Chondrocyte (in vitro differentiated cells): ENCODE measurements around the gene TOMM7. TPM values are rescaled to one million over a fixed set of nuclear protein-coding genes. Genes with fewer than 3 reads are reported as not detected.
"Not testable (repeated sequence)": the region's sequence is repeated elsewhere in the genome, so short reads cannot be mapped to it uniquely, and the experiment has no call there.

Experiments used
- DNase-seq: peaks from one replicate; pipeline ENCODE4 v3.0.0; 2021; ENCODE audit warnings: mixed read lengths, low spot score
- H3K27ac Mint-ChIP-seq: one replicate; pipeline ENCODE4 v1.8.0; 2021; ENCODE audit warnings: mild to moderate bottlenecking, moderate library complexity, mixed read lengths; ENCODE audit not compliant: unreplicated experiment
- H3K27me3 Mint-ChIP-seq: 2 replicates; pipeline ENCODE4 v1.8.0; 2021; ENCODE audit warnings: low read depth, mixed read lengths
- H3K36me3 Mint-ChIP-seq: 2 replicates; pipeline ENCODE4 v1.8.0; 2021; ENCODE audit warnings: low read depth, mixed read lengths
- H3K4me1 Mint-ChIP-seq: 2 replicates; pipeline ENCODE4 v1.8.0; 2021; ENCODE audit warnings: low read depth, mild to moderate bottlenecking, mixed read lengths
- H3K4me3 Mint-ChIP-seq: one replicate; pipeline ENCODE4 v1.8.0; 2021; ENCODE audit warnings: mild to moderate bottlenecking, moderate library complexity, mixed read lengths; ENCODE audit not compliant: unreplicated experiment
- H3K9me3 Mint-ChIP-seq: 2 replicates; pipeline ENCODE4 v1.8.0; 2021; ENCODE audit warnings: low read depth, mixed read lengths
- CTCF ChIP-seq: fragments of 200-600 bp; sonication (generic); IDR thresholded peaks from 2 replicates; pipeline ENCODE4 v1.5.0; 2021; ENCODE audit warnings: antibody characterized with exemption, mild to moderate bottlenecking, moderate library complexity
- total RNA-seq: library from RNA; stranded (reverse); gene quantifications from 3 replicates; pipeline ENCODE4 v1.2.1, GENCODE V29; 2021

Gene TOMM7
- total RNA-seq, 1 donor from 2014 or later = 240 TPM

GRCh38 chr7:22802426-22802825 is 20.2 kb downstream of the TOMM7 start:
- Mint-ChIP-seq H3K36me3 (no peaks in the 10 kb centered on the region), H3K4me1 (no peaks in the 10 kb centered on the region), H3K27ac (no peak overlapping the region), H3K9me3 (no peaks in the 10 kb centered on the region), H3K27me3 (no peaks in the 10 kb centered on the region), H3K4me3 (no peak overlapping the region)
- TF ChIP-seq CTCF = no peak
- DNase-seq = no peak

- no peaks in the 10 kb centered on the region for H3K27me3 Mint-ChIP-seq
- peaks cover 3% of the 10 kb centered on the region for H3K9me3 Mint-ChIP-seq
- no peak overlapping the region for H3K27ac Mint-ChIP-seq
- H3K36me3 Mint-ChIP-seq = no peaks in the 10 kb centered on the region
- no peak overlapping the region for H3K4me3 Mint-ChIP-seq
- no peak for DNase-seq
- no peak for TF ChIP-seq CTCF
- no peaks in the 10 kb centered on the region for H3K4me1 Mint-ChIP-seq
These were observed 20.7 kb downstream of the TOMM7 start for GRCh38 chr7:22801912-22802311.

- DNase-seq = no peak
- Mint-ChIP-seq H3K27ac (no peak overlapping the region), H3K36me3 (no peaks in the 10 kb centered on the region), H3K4me3 (no peak overlapping the region), H3K4me1 (no peaks in the 10 kb centered on the region), H3K9me3 (peaks cover 5% of the 10 kb centered on the region), H3K27me3 (no peaks in the 10 kb centered on the region)
- TF ChIP-seq CTCF = no peak
These were observed 23.0 kb downstream of the TOMM7 start for GRCh38 chr7:22799633-22800032.

- no peaks in the 10 kb centered on the region for H3K27me3 Mint-ChIP-seq
- no peak overlapping the region for H3K27ac Mint-ChIP-seq
- H3K9me3 Mint-ChIP-seq = peaks cover 5% of the 10 kb centered on the region
- no peak for TF ChIP-seq CTCF
- H3K4me3 Mint-ChIP-seq = no peak overlapping the region
- H3K4me1 Mint-ChIP-seq = peaks cover 13% of the 10 kb centered on the region
- no peaks in the 10 kb centered on the region for H3K36me3 Mint-ChIP-seq
- no peak for DNase-seq
These were observed 28.8 kb downstream of the TOMM7 start for GRCh38 chr7:22793593-22794462.

GRCh38 chr7:22791204-22792158 is 31.2 kb downstream of the TOMM7 start:
- Mint-ChIP-seq H3K27ac (peak overlapping the region; percentile 28), H3K9me3 (no peaks in the 10 kb centered on the region), H3K27me3 (no peaks in the 10 kb centered on the region), H3K4me3 (no peak overlapping the region), H3K4me1 (peaks cover 13% of the 10 kb centered on the region), H3K36me3 (no peaks in the 10 kb centered on the region)
- TF ChIP-seq CTCF = no peak
- DNase-seq = no peak

- H3K9me3 Mint-ChIP-seq, H3K36me3 Mint-ChIP-seq, H3K27me3 Mint-ChIP-seq, DNase-seq, H3K27ac Mint-ChIP-seq, H3K4me3 Mint-ChIP-seq: not testable (repeated sequence)
- peaks cover 13% of the 10 kb centered on the region for H3K4me1 Mint-ChIP-seq
These were observed 32.0 kb downstream of the TOMM7 start for GRCh38 chr7:22790640-22791039.
